ENCODE results near the gene PAX8.

The PAX8 gene

GRCh38 chr2:113172721-113173541 lies 105.8 kb downstream of the PAX8 start:
- Histone ChIP-seq H3K9ac (ENCODE audit: low read length) (peak overlapping the region; percentile 79), H3K4me3 (ENCODE audit: insufficient read depth, low read length, poor library complexity, severe bottlenecking) (peak overlapping the region; percentile 73), H3K79me2 (ENCODE audit: insufficient read depth, low read length) (peaks cover 38% of the 10 kb centered on the region), H2AFZ (ENCODE audit: low read depth, low read length, severe bottlenecking) (peak overlapping the region; percentile 90), H3K27ac (ENCODE audit: low read depth, low read length) (peak overlapping the region; percentile 75), H3K9me3 (ENCODE audit: insufficient read depth, low read length) (no peaks in the 10 kb centered on the region), H3K9me2 (replicated peaks; ENCODE audit: insufficient read depth, low read length) (no peaks in the 10 kb centered on the region), H3K27me3 (ENCODE audit: low read length) (no peaks in the 10 kb centered on the region), H3K36me3 (ENCODE audit: low read length) (no peaks in the 10 kb centered on the region), H3F3A (ENCODE audit: insufficient read depth) (peaks cover 3% of the 10 kb centered on the region; the same call in 1 of the 2 replicates), H3K4me2 (ENCODE audit: low read depth, low read length, poor library complexity, severe bottlenecking) (peak overlapping the region; percentile 99), H4K20me1 (ENCODE audit: low read depth, low read length) (peaks cover 8% of the 10 kb centered on the region; the same call in 1 of the 2 replicates)
- no peak for TF ChIP-seq EZH2phosphoT487 (conservative IDR thresholded peaks at IDR 0.05; ENCODE audit: low read length)
- TF ChIP-seq CTCF (IDR thresholded peaks at IDR 0.05; ENCODE audit: insufficient read depth, low read length, poor library complexity, severe bottlenecking), result no peak

- no peak overlapping the region for H3K9ac ChIP-seq (ENCODE audit: low read length)
- no peak overlapping the region for H3K4me2 ChIP-seq (ENCODE audit: low read depth, low read length, poor library complexity, severe bottlenecking)
- no peaks in the 10 kb centered on the region for H3K9me2 ChIP-seq (replicated peaks; ENCODE audit: insufficient read depth, low read length)
- H4K20me1 ChIP-seq (ENCODE audit: low read depth, low read length), result peaks cover 8% of the 10 kb centered on the region; the same call in 1 of the 2 replicates
- H3K79me2 ChIP-seq (ENCODE audit: insufficient read depth, low read length), result peaks cover 25% of the 10 kb centered on the region
- H3F3A ChIP-seq (ENCODE audit: insufficient read depth), result peaks cover 3% of the 10 kb centered on the region; the same call in 1 of the 2 replicates
- H2AFZ ChIP-seq (ENCODE audit: low read depth, low read length, severe bottlenecking), result no peak overlapping the region
- no peaks in the 10 kb centered on the region for H3K27me3 ChIP-seq (ENCODE audit: low read length)
- TF ChIP-seq CTCF (IDR thresholded peaks at IDR 0.05; ENCODE audit: insufficient read depth, low read length, poor library complexity, severe bottlenecking) (no peak), EZH2phosphoT487 (conservative IDR thresholded peaks at IDR 0.05; ENCODE audit: low read length) (no peak)
- H3K27ac ChIP-seq (ENCODE audit: low read depth, low read length), result no peak overlapping the region
- H3K9me3 ChIP-seq (ENCODE audit: insufficient read depth, low read length), result no peaks in the 10 kb centered on the region
- H3K36me3 ChIP-seq (ENCODE audit: low read length), result no peaks in the 10 kb centered on the region
- H3K4me3 ChIP-seq (ENCODE audit: insufficient read depth, low read length, poor library complexity, severe bottlenecking), result no peak overlapping the region
Measured at GRCh38 chr2:113171334-113172075, 107.2 kb downstream of the PAX8 start.

- Histone ChIP-seq H3K36me3 (ENCODE audit: low read length) (no peaks in the 10 kb centered on the region), H4K20me1 (ENCODE audit: low read depth, low read length) (no peaks in the 10 kb centered on the region), H3K9ac (ENCODE audit: low read length) (no peak overlapping the region), H3K27ac (ENCODE audit: low read depth, low read length) (no peak overlapping the region), H3K27me3 (ENCODE audit: low read length) (no peaks in the 10 kb centered on the region), H3K9me2 (replicated peaks; ENCODE audit: insufficient read depth, low read length) (no peaks in the 10 kb centered on the region), H3K4me2 (ENCODE audit: low read depth, low read length, poor library complexity, severe bottlenecking) (no peak overlapping the region), H3K9me3 (ENCODE audit: insufficient read depth, low read length) (no peaks in the 10 kb centered on the region), H3F3A (ENCODE audit: insufficient read depth) (no peaks in the 10 kb centered on the region), H3K79me2 (ENCODE audit: insufficient read depth, low read length) (peaks cover 6% of the 10 kb centered on the region), H3K4me3 (ENCODE audit: insufficient read depth, low read length, poor library complexity, severe bottlenecking) (no peak overlapping the region), H2AFZ (ENCODE audit: low read depth, low read length, severe bottlenecking) (no peak overlapping the region)
- no peak for TF ChIP-seq CTCF (IDR thresholded peaks at IDR 0.05; ENCODE audit: insufficient read depth, low read length, poor library complexity, severe bottlenecking)
- no peak for TF ChIP-seq EZH2phosphoT487 (conservative IDR thresholded peaks at IDR 0.05; ENCODE audit: low read length)
Measured at GRCh38 chr2:113169586-113169985, 109.1 kb downstream of the PAX8 start.
